Osteoblast (primary cell): ENCODE measurements around the gene XXYLT1. TPM values are rescaled to one million over a fixed set of nuclear protein-coding genes. Genes with fewer than 3 reads are reported as not detected.
A peak's percentile ranks its signal among the peaks of the same experiment; 100 is the strongest.
"Not testable (repeated sequence)": the region's sequence is repeated elsewhere in the genome, so short reads cannot be mapped to it uniquely, and the experiment has no call there.

Source experiments
- DNase-seq: peaks from one replicate; pipeline ENCODE4 v3.0.0; 2011; ENCODE audit warnings: low spot score, mixed read lengths; ENCODE audit not compliant: insufficient read length; ENCODE audit errors: missing footprints
- H2AFZ ChIP-seq: 2 replicates; pipeline ENCODE4 v1.6.0; 2011; ENCODE audit warnings: mild to moderate bottlenecking, low read length
- H3K27ac ChIP-seq: 2 replicates; pipeline ENCODE4 v1.5.1; 2011; ENCODE audit warnings: mild to moderate bottlenecking, low read depth, low read length, moderate library complexity
- H3K27me3 ChIP-seq: 2 replicates; pipeline ENCODE4 v1.6.0; 2012; ENCODE audit warnings: mild to moderate bottlenecking, control low read depth, inconsistent platforms, low read length, moderate library complexity; ENCODE audit not compliant: insufficient read depth
- H3K36me3 ChIP-seq: 2 replicates; pipeline ENCODE4 v1.5.1; 2011; ENCODE audit warnings: mild to moderate bottlenecking, low read length, control low read depth, moderate library complexity; ENCODE audit not compliant: insufficient read depth
- H3K4me1 ChIP-seq: 2 replicates; pipeline ENCODE4 v1.5.1; 2011; ENCODE audit warnings: mild to moderate bottlenecking, low read length, control low read depth, moderate library complexity; ENCODE audit not compliant: insufficient read depth
- H3K4me2 ChIP-seq: 2 replicates; pipeline ENCODE4 v1.6.0; 2011; ENCODE audit warnings: mild to moderate bottlenecking, low read length; ENCODE audit not compliant: insufficient read depth
- H3K4me3 ChIP-seq: fragments of 200-600 bp; sonication (generic); 3 replicates; pipeline ENCODE4 v1.5.1; 2012; ENCODE audit warnings: mild to moderate bottlenecking, low read length, inconsistent platforms; ENCODE audit not compliant: insufficient read depth
- H3K79me2 ChIP-seq: 2 replicates; pipeline ENCODE4 v1.6.0; 2012; ENCODE audit warnings: mild to moderate bottlenecking, low read length, control low read depth, inconsistent platforms; ENCODE audit not compliant: insufficient read depth
- H3K9me3 ChIP-seq: 2 replicates; pipeline ENCODE4 v1.5.1; 2011; ENCODE audit warnings: low read depth, low read length, control low read depth
- H4K20me1 ChIP-seq: 2 replicates; pipeline ENCODE4 v1.6.0; 2012; ENCODE audit warnings: mild to moderate bottlenecking, low read length, control low read depth; ENCODE audit not compliant: insufficient read depth
- total RNA-seq: library from RNA; depleted of rRNA; stranded (reverse); fragments of >200 nt; gene quantifications from 2 replicates; pipeline ENCODE4 v1.2.3, GENCODE V29; 2012
- TF ChIP-seq, protein P1 (sequence below): IDR thresholded peaks from 2 replicates; pipeline ENCODE4 v1.5.1; 2011; ENCODE audit warnings: mild to moderate bottlenecking, low read depth, low read length, moderate library complexity; ENCODE audit errors: extremely low read depth

Gene XXYLT1
- total RNA-seq, 1 donor, result 28.2 TPM

- Histone ChIP-seq H3K27ac (no peak overlapping the region), H3K27me3 (peaks cover 10% of the 10 kb centered on the region), H3K4me2 (no peak overlapping the region), H4K20me1 (no peaks in the 10 kb centered on the region), H3K4me1 (no peaks in the 10 kb centered on the region), H3K36me3 (no peaks in the 10 kb centered on the region), H3K4me3 (no peak overlapping the region), H3K79me2 (no peaks in the 10 kb centered on the region), H3K9me3 (no peaks in the 10 kb centered on the region), H2AFZ (no peak overlapping the region)
- peak; percentile 34 for DNase-seq
- TF ChIP-seq, protein P1, sequence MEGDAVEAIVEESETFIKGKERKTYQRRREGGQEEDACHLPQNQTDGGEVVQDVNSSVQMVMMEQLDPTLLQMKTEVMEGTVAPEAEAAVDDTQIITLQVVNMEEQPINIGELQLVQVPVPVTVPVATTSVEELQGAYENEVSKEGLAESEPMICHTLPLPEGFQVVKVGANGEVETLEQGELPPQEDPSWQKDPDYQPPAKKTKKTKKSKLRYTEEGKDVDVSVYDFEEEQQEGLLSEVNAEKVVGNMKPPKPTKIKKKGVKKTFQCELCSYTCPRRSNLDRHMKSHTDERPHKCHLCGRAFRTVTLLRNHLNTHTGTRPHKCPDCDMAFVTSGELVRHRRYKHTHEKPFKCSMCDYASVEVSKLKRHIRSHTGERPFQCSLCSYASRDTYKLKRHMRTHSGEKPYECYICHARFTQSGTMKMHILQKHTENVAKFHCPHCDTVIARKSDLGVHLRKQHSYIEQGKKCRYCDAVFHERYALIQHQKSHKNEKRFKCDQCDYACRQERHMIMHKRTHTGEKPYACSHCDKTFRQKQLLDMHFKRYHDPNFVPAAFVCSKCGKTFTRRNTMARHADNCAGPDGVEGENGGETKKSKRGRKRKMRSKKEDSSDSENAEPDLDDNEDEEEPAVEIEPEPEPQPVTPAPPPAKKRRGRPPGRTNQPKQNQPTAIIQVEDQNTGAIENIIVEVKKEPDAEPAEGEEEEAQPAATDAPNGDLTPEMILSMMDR, result no peak
These were observed 214.5 kb downstream of the XXYLT1 start for GRCh38 chr3:195056506-195056905.

DNA sequence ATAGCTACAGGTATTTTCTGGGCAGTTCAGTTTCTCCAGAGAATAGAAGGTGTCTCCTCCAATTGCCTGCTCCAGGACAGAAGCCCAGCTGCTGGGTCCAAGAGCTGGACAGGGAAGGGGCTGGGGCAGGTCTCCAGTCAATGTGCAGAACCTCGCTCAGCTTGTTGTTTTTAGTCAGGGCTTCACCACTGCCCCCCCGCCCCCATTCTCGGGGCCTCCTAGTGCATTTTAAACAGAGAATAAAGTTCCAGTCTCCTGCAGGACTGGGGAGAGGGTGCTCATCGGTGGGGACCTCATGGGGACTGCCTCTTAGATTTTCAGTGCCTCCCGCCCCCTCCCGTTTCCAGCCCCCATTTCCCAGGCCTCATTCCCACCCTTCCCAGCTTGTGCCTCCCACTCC is 216.6 kb downstream of the XXYLT1 start:
- H3K36me3 ChIP-seq, result no peaks in the 10 kb centered on the region
- H3K4me2 ChIP-seq, result no peak overlapping the region
- no peaks in the 10 kb centered on the region for H4K20me1 ChIP-seq
- H3K27ac ChIP-seq, result no peak overlapping the region
- H3K79me2 ChIP-seq, result no peaks in the 10 kb centered on the region
- no peak for DNase-seq
- H3K9me3 ChIP-seq, result no peaks in the 10 kb centered on the region
- H3K4me1 ChIP-seq, result no peaks in the 10 kb centered on the region
- TF ChIP-seq, protein P1, result no peak
- no peak overlapping the region for H2AFZ ChIP-seq
- no peak overlapping the region for H3K4me3 ChIP-seq
- H3K27me3 ChIP-seq, result peaks cover 15% of the 10 kb centered on the region

- H3K27me3 ChIP-seq, result peaks cover 15% of the 10 kb centered on the region
- no peaks in the 10 kb centered on the region for H4K20me1 ChIP-seq
- no peaks in the 10 kb centered on the region for H3K4me1 ChIP-seq
- no peak for DNase-seq
- no peak overlapping the region for H3K4me2 ChIP-seq
- no peaks in the 10 kb centered on the region for H3K9me3 ChIP-seq
- no peaks in the 10 kb centered on the region for H3K36me3 ChIP-seq
- no peaks in the 10 kb centered on the region for H3K79me2 ChIP-seq
- TF ChIP-seq, protein P1, result no peak
- no peak overlapping the region for H3K4me3 ChIP-seq
- H2AFZ ChIP-seq, result no peak overlapping the region
- H3K27ac ChIP-seq, result no peak overlapping the region
These were observed 218.0 kb downstream of the XXYLT1 start for GRCh38 chr3:195052939-195053338.

- H3K27ac ChIP-seq, H3K9me3 ChIP-seq, H3K79me2 ChIP-seq, H2AFZ ChIP-seq, H4K20me1 ChIP-seq, DNase-seq, H3K4me3 ChIP-seq, H3K36me3 ChIP-seq, H3K4me2 ChIP-seq, H3K4me1 ChIP-seq: not testable (repeated sequence)
- peaks cover 15% of the 10 kb centered on the region for H3K27me3 ChIP-seq
These were observed 220.7 kb downstream of the XXYLT1 start for GRCh38 chr3:195050296-195050695.
